NCI-H226 (cell line): ENCODE data around the gene BTRC.

Experiments
- DNase-seq: peaks from one replicate; pipeline ENCODE4 v3.0.0-alpha.2; 2015

Gene BTRC

GRCh38 chr10:101569622-101570427 is 215.9 kb downstream of the BTRC start:
- DNase-seq: peak; percentile 68

GRCh38 chr10:101570428-101571270 is 216.7 kb downstream of the BTRC start:
- no peak for DNase-seq

GRCh38 chr10:101571271-101571925 is 217.4 kb downstream of the BTRC start:
- no peak for DNase-seq

- no peak for DNase-seq
Observed at GRCh38 chr10:101572126-101572525, 218.2 kb downstream of the BTRC start.

- no peak for DNase-seq
Observed at GRCh38 chr10:101572785-101573184, 218.8 kb downstream of the BTRC start.

- DNase-seq: no peak
Observed at GRCh38 chr10:101573885-101574753, 220.2 kb downstream of the BTRC start.

GRCh38 chr10:101575091-101575490 is 221.1 kb downstream of the BTRC start:
- DNase-seq: no peak

GRCh38 chr10:101575580-101576210 is 221.7 kb downstream of the BTRC start:
- no peak for DNase-seq

GRCh38 chr10:101576211-101576863 is 222.4 kb downstream of the BTRC start:
- no peak for DNase-seq

GRCh38 chr10:101577121-101577871 is 223.3 kb downstream of the BTRC start:
- no peak for DNase-seq

- no peak for DNase-seq
Observed at GRCh38 chr10:101578192-101578591, 224.2 kb downstream of the BTRC start.

GRCh38 chr10:101578803-101579515 is 225.0 kb downstream of the BTRC start:
- DNase-seq: no peak

GRCh38 chr10:101579516-101579870 is 225.5 kb downstream of the BTRC start:
- no peak for DNase-seq

GRCh38 chr10:101580486-101581399 is 226.8 kb downstream of the BTRC start:
- DNase-seq: no peak

- DNase-seq: no peak
Observed at GRCh38 chr10:101585841-101586240, 231.9 kb downstream of the BTRC start.

GRCh38 chr10:101587725-101588653 is 234.0 kb downstream of the BTRC start, which contains the start of the genes DPCD and POLL:
Gene DPCD (plus strand): TSS chr10:101588321. CDS start chr10:101588337, 16 bp downstream.
Gene POLL (minus strand): TSS chr10:101588257. CDS start chr10:101587360, 897 bp downstream.
- peak; percentile 93 for DNase-seq

GRCh38 chr10:101588879-101589278 is 234.9 kb downstream of the BTRC start:
- DNase-seq: peak; percentile 67
